Ecto neural progenitor cell (in vitro differentiated cells): ENCODE measurements around the gene PPM1H.

Experiments
- DNase-seq: peaks from one replicate; pipeline ENCODE4 v3.0.0-alpha.2; 2018; ENCODE audit warnings: low spot score

Gene PPM1H

GRCh38 chr12:62646566-62646965, 288.4 kb downstream of the PPM1H start:
- DNase-seq: no peak

DNA sequence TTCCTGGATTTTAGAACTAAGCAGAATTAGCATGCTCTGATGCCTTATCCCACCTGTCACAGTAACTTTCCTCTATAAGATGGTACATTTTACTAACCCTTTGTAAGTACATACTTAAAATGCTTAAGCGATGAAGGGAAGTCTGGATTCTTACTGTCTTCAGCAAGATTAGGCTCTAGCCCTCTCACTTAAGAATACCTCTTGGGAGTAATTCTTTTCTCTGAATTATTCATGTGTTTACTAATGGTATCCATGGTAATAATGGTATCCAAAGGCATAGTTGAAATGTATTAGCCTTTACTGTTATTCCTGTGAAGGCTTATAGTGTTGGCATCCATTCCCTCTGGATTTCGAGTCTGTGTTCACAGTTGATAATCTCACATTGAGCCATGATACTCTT, 291.5 kb downstream of the PPM1H start:
- DNase-seq: no peak

DNA sequence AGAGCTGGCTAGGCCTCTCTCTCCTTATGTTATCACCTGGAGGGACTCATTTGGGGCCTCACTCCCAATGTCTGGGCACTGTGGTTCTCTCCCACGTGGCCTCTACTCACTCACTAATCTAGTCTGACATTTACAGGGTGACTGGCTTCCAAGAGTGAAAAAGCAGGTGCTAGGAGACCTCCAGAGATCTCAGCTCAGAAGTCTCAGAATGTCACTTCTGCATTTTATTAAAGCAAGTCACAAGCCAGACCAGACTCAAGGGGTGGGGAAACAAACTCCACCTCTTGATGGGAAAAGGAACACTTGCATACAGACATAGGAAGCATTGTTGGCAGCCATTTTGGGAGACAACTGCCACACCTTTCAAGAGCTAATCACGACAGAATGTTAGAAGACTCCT, 292.5 kb downstream of the PPM1H start:
- no peak for DNase-seq

GRCh38 chr12:62640910-62641448, 294.0 kb downstream of the PPM1H start:
- DNase-seq: no peak

DNA sequence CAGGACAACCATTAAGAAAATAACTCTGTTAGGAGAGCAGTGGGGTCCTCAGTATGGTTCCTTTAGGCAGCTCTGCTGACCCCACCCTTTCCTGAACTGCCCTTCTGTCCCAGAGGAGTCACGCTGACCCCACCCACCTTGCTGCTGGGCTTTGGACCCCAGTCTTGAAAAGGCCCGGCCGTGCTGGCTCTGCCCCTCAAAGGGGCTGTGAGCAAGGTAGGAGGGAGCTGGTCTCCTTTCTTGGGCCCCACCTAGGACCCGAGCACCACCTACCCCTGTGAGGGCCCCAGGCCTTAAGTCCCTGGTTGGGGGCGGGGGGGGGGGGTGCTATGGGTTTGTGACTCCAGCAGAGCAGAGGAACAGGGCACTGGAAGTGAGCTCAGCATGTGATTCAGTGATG, 297.3 kb downstream of the PPM1H start:
- DNase-seq: no peak

DNA sequence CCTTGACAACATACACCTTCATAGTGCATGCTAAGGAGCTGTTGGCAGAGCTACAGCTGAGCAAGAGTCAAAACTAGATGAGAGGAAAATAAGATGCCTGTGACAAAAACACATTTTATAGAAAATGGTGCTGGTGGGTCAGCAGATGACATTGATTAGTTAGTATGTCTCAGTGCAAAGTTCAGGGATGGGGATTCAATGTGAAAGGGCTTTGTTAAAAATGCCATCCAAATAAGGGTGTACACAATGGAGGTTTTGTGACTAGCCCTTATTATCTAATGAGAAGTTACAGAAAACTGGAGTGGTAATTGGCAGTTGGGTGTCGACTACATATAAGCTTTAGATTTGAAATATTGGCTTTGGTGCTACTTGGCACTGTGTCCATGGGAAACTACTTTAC, 299.3 kb downstream of the PPM1H start:
- DNase-seq: no peak

- peak; percentile 77 for DNase-seq
Observed at GRCh38 chr12:62632411-62632918, 302.5 kb downstream of the PPM1H start.

GRCh38 chr12:62631471-62632410, 303.2 kb downstream of the PPM1H start:
- DNase-seq: peak; percentile 86

GRCh38 chr12:62629971-62630739, 304.8 kb downstream of the PPM1H start:
- DNase-seq: no peak

GRCh38 chr12:62629413-62629812, 305.5 kb downstream of the PPM1H start:
- no peak for DNase-seq

DNA sequence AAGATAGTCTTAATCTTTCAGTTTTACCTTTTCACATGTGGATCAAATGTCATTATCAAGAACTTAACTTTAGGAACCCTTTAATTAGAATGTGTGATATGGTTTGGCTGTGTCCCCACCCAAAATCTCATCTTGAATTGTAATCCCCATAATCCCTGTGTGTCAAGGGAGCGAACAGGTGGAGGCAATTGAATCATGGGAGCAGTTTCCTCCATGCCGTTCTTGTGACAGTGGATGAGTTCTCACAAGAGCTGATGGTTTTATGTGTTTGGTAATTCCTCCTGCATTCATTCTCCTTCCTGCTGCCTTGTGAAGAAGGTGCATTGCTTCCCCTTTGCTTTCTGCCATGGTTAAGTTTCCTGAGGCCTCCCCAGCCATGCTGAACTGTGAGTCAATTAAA, 307.8 kb downstream of the PPM1H start:
- DNase-seq: no peak

GRCh38 chr12:62625228-62625627, 309.7 kb downstream of the PPM1H start:
- DNase-seq: no peak

DNA sequence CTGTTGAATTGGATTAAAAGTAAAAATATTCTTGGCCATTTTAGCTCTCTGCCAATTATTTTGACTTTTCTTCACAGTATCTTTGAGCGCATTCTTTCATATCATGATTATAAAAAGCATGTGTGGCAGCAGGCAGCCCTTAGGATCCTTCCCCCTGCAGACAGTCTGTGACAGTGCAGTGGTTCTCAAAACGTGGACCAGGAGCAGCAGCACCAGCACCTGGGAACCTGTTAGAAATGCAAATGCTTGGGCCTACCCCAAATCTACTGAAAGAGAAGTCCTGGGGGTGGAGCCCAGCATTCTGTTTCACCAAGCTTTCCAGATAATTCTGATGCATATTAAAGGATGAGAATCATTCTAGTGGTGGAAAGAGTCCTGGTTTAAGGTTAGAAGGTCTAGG, 312.8 kb downstream of the PPM1H start:
- no peak for DNase-seq

- DNase-seq: no peak
Observed at GRCh38 chr12:62621101-62621638, 313.8 kb downstream of the PPM1H start.

GRCh38 chr12:62618930-62619329, 316.0 kb downstream of the PPM1H start:
- no peak for DNase-seq

GRCh38 chr12:62618319-62618718, 316.6 kb downstream of the PPM1H start:
- no peak for DNase-seq

DNA sequence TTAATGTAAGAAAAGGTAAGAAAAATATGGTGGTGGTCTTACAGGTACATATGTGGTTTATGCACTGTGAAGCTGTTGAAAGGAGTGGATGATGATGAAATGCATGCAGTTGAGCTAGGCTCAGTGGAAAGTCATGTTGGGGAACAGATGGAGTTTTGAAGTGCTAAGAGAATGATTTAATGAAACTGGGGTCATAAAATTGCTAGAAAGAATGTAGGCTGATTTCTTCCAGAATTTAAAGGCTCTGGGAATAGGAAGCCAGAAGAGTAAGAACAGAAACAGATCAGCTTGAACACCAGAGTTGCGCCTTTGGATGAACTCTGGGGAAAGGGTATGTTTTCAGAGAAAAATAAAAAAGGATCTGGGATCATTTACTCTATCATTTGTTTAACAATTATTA, 321.9 kb downstream of the PPM1H start:
- DNase-seq: no peak

GRCh38 chr12:62606654-62607053, 328.3 kb downstream of the PPM1H start:
- DNase-seq: no peak

GRCh38 chr12:62605981-62606380, 329.0 kb downstream of the PPM1H start:
- DNase-seq: no peak

GRCh38 chr12:62604871-62605270, 330.1 kb downstream of the PPM1H start:
- no peak for DNase-seq

- no peak for DNase-seq
Observed at GRCh38 chr12:62604373-62604772, 330.6 kb downstream of the PPM1H start.

DNA sequence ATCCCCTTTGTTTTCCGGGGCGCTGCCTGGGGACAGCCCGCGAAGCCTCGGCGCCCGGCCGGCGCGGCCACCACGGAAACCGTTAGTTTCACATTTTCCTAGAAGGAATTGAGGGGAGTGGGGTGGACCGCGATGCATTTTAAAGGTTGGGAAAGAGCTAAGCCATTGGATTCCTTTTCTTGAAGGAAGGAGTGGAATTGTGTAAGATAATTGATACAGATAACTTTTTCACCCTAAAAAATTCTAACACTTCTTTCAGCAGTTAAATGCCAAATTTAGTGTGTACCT, 331.2 kb downstream of the PPM1H start:
- DNase-seq: no peak
